PFSK-1 (cell line): ENCODE measurements around the gene CDK5R1.

ENCODE experiments used
- FOXP2 ChIP-seq: optimal IDR thresholded peaks from 2 replicates; pipeline ENCODE3; 2011; ENCODE audit warnings: borderline replicate concordance, control low read depth, inconsistent platforms; ENCODE audit not compliant: insufficient read depth; ENCODE audit errors: extremely low read length, extremely low read depth
- POLR2AphosphoS5 ChIP-seq: IDR thresholded peaks from 2 replicates; pipeline ENCODE4 v1.6.1; 2012; ENCODE audit warnings: low read depth, mild to moderate bottlenecking, control low read depth, low read length, moderate library complexity
- REST ChIP-seq, 2 experiments: IDR thresholded peaks; 2 replicates each; pipeline versions ENCODE4 v1.6.1 to v1.8.0; 2011 to 2012; ENCODE audit warnings: low read depth in 2 of 2, low read length in 2 of 2, control low read depth in 1 of 2, inconsistent platforms in 1 of 2, mild to moderate bottlenecking in 1 of 2, moderate library complexity in 1 of 2; ENCODE audit not compliant: insufficient read depth in 1 of 2
- SIN3A ChIP-seq: IDR thresholded peaks from 2 replicates; pipeline ENCODE4 v1.6.1; 2012; ENCODE audit warnings: mild to moderate bottlenecking, low read length, moderate library complexity, borderline replicate concordance; ENCODE audit not compliant: insufficient read depth
- TAF1 ChIP-seq: IDR thresholded peaks from 2 replicates; pipeline ENCODE4 v1.6.1; 2012; ENCODE audit warnings: low read length, control low read depth, borderline replicate concordance; ENCODE audit not compliant: insufficient read depth

CDK5R1 gene

GRCh38 chr17:32518646-32519227 lies 31.9 kb downstream of the CDK5R1 start:
- TF ChIP-seq POLR2AphosphoS5, result no peak
- no peak for TF ChIP-seq FOXP2
- no peak for TF ChIP-seq REST (IDR thresholded peaks at IDR 0.05; ENCODE audit: insufficient read depth in 1 of 2, low read depth in 2 of 2, low read length in 2 of 2)
- TF ChIP-seq TAF1, result no peak
- no peak for TF ChIP-seq SIN3A

DNA sequence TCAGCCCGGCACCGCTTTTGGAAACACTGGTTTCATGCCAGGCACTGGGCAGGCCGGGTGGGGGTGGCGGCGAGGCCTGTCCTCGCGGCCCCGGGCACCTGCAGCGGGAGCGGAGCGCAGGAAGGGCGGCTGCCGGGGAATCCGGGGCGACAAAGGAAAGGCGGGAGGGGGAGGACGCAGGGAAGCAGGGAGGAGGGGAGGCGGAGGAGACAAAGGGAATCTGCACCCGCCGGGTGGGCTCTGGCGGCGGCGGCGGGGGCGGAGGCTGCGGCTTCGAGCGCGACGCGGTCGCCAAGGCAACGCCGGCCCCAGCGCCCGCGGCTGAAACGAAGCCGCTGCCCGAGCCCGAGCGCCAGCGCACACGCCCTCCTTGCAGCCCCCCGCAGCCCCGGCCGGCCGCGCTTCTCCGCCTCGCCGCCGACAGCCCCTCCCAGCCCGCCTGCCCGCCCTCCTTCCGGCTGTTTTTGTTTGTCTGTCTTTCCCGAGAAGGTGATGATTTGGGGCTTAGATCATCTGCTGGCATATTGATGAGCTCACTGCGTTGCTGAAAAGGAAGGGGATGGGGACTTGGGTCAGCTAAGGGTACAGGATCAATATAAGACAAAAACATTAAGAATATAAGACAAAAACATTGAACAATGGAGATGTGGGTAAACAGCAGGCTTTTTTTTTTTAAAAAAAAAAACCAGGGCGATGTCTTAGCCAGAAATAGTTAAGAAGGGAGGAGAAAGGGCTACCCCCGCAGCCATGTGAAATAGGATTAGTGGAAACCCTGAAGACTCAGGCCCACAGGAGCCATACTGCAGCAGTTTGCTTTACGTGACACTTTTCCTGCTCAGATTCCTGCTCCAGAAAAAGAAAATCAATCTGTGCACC lies 32.7 kb downstream of the CDK5R1 start:
- TF ChIP-seq SIN3A (no peak), POLR2AphosphoS5 (no peak), TAF1 (no peak), REST (IDR thresholded peaks at IDR 0.05; ENCODE audit: insufficient read depth in 1 of 2, low read depth in 2 of 2, low read length in 2 of 2) (no peak), FOXP2 (no peak)

DNA sequence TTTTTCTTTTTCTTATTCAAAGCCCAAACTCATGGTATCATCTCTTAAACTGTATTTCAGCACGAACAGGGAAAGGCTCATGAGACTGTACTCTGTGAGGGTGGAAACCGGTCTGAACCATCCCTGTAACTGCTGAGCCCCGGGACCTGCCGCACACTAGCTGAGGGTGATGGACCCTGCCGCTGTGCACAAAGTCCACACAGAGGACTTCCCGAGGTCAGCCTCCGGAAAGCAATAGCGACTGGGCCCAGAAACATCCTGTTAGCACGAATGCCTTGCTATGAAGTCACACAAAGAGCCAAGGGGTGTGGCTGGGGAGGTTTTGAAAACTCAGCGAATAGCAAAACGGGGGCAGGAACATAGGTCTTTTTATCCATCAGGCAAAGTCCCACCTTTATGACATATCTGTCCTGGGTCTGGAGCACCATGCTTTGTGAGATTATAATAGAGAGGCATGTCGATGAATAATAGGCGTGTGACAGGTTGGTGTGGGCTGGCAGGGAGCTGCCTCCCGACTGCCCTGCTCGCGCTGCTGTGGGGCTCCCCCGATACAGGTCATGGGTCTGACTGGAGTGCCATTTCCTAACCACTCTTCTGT lies 33.4 kb downstream of the CDK5R1 start:
- no peak for TF ChIP-seq POLR2AphosphoS5
- TF ChIP-seq REST (IDR thresholded peaks at IDR 0.05; ENCODE audit: insufficient read depth in 1 of 2, low read depth in 2 of 2, low read length in 2 of 2), result no peak
- TF ChIP-seq TAF1, result no peak
- TF ChIP-seq SIN3A, result no peak
- no peak for TF ChIP-seq FOXP2

- TF ChIP-seq POLR2AphosphoS5 (no peak), TAF1 (no peak), SIN3A (no peak), REST (IDR thresholded peaks at IDR 0.05; ENCODE audit: insufficient read depth in 1 of 2, low read depth in 2 of 2, low read length in 2 of 2) (no peak), FOXP2 (no peak)
These were observed 34.1 kb downstream of the CDK5R1 start for GRCh38 chr17:32520737-32521404.
